Common myeloid progenitor, CD34-positive (primary cell): ENCODE results near the gene EPB41.
A peak's percentile ranks its signal among the peaks of the same experiment; 100 is the strongest.
"Not testable (repeated sequence)": the region's sequence is repeated elsewhere in the genome, so short reads cannot be mapped to it uniquely, and the experiment has no call there.

Experiments
- CTCF ChIA-PET: fragments of 350-600 bp; sonication (Branson Sonifier 250); formaldehyde crosslinking; loops from one replicate; lab custom pipeline; 2021; ENCODE audit warnings: antibody characterized with exemption; lab: Charles Lee
- POLR2A ChIA-PET: fragments of 350-600 bp; sonication (Branson Sonifier 250); formaldehyde crosslinking; loops from one replicate; lab custom pipeline; 2021; ENCODE audit warnings: antibody characterized with exemption; lab: Charles Lee
- DNase-seq, 3 donors: peaks; one replicate each; pipeline versions ENCODE4 v3.0.0 to v3.0.0-alpha.2; 2013
- H3K27ac ChIP-seq, 2 experiments: 1 replicate in 1 of 2; 2 replicates in 1 of 2; pipeline ENCODE4 v1.7.0; 2013; ENCODE audit warnings: inconsistent platforms in 2 of 2, low read length in 2 of 2, mild to moderate bottlenecking in 2 of 2, low read depth in 1 of 2, moderate library complexity in 1 of 2; ENCODE audit not compliant: severe bottlenecking in 2 of 2, insufficient read depth in 1 of 2, poor library complexity in 1 of 2
- H3K27me3 ChIP-seq, 5 experiments: replicated peaks in 2 of 5; 1 replicate in 3 of 5; 2 replicates in 2 of 5; pipeline versions ENCODE4 v1.6.1 to v1.7.0; 2013; ENCODE audit warnings: low read length in 4 of 5, mild to moderate bottlenecking in 2 of 5, moderate library complexity in 2 of 5, inconsistent platforms in 1 of 5; ENCODE audit not compliant: insufficient read depth in 5 of 5, control insufficient read depth in 4 of 5
- H3K36me3 ChIP-seq, 4 experiments: 1 replicate in 2 of 4; 2 replicates in 2 of 4; pipeline versions ENCODE4 v1.6.1 to v1.7.0; 2013; ENCODE audit warnings: low read length in 3 of 4, control low read depth in 1 of 4, mild to moderate bottlenecking in 1 of 4; ENCODE audit not compliant: control insufficient read depth in 4 of 4, insufficient read depth in 4 of 4
- H3K4me1 ChIP-seq, 4 experiments: 1 replicate in 3 of 4; 2 replicates in 1 of 4; pipeline versions ENCODE4 v1.6.1 to v1.7.1; 2013; ENCODE audit warnings: low read length in 3 of 4, mild to moderate bottlenecking in 3 of 4, control low read depth in 1 of 4, inconsistent platforms in 1 of 4, moderate library complexity in 1 of 4; ENCODE audit not compliant: control insufficient read depth in 4 of 4, insufficient read depth in 4 of 4; ENCODE audit errors: control extremely low read depth in 1 of 4
- H3K4me3 ChIP-seq, 7 experiments: 1 replicate in 4 of 7; 2 replicates in 3 of 7; pipeline versions ENCODE4 v1.5.1 to v1.7.0; 2013; ENCODE audit warnings: mild to moderate bottlenecking in 7 of 7, low read length in 6 of 7, moderate library complexity in 6 of 7, inconsistent platforms in 2 of 7, low read depth in 2 of 7, control low read depth in 1 of 7; ENCODE audit not compliant: insufficient read depth in 4 of 7, control insufficient read depth in 1 of 7; ENCODE audit errors: extremely low read depth in 1 of 7
- H3K9me3 ChIP-seq, 5 experiments: 1 replicate in 4 of 5; 2 replicates in 1 of 5; pipeline versions ENCODE4 v1.6.1 to v1.7.1; 2013; ENCODE audit warnings: low read length in 4 of 5, mild to moderate bottlenecking in 2 of 5, inconsistent platforms in 1 of 5, low read depth in 1 of 5, moderate library complexity in 1 of 5; ENCODE audit not compliant: control insufficient read depth in 4 of 5, insufficient read depth in 2 of 5; ENCODE audit errors: control extremely low read depth in 1 of 5
- WGBS: methylation state at CpG from one replicate; pipeline ENCODE4 v1.1.5; 2013; ENCODE audit not compliant: insufficient coverage; 5-methylcytosine and 5-hydroxymethylcytosine counted together

EPB41 gene

DNA sequence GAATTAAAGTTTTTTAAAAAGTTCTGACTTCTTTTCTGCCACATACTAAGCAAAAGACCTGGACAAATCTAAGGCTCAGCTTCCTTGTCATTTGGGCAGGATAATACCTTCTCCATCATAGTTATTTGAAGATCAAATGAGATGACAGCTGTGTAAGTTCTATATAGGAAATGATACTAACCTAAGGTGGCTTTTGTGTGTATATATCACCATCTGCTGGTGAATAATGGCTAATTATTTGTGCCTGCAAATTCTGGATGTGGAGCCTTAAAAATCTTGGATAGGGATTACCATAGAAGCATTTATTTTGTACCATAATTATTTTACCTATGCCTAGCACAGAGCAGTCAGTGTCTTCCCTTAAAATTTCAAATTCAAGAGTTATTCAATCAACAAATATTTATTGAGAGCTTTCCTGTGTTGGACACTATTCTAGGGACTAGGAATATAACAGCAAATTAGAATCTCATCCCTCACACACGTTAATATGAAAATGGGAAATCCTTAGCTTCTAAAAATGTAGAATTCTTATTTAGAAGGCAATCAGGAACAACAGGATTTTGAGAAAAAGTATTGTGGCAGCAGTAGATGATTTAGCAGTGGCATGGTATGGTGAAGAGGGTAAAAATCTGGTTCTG, 119.6 kb downstream of the EPB41 start:
- Histone ChIP-seq H3K4me3 (no peak overlapping the region), H3K9me3 (no peaks in the 10 kb centered on the region), H3K27ac (no peak overlapping the region), H3K4me1 (peaks cover 0 to 12% (median 6%) of the 10 kb centered on the region in 4 experiments), H3K36me3 (peaks cover 3 to 28% (median 15%) of the 10 kb centered on the region in 4 experiments), H3K27me3 (no peaks in the 10 kb centered on the region)
- ChIA-PET POLR2A (interaction anchor here (0.9 to 2.2 kb wide), 2 partner anchors 150 to 152 kb away, joined by 3 to 7 read pairs; no protein-coding TSS in a partner anchor), CTCF (interaction anchor here (0.7 to 10.5 kb wide), 27 partner anchors 9 to 1673 kb away, joined by 3 to 300 read pairs (median 4); partner anchors contain the start of gene EPB41)
- peak; percentile 47 to 67 (median 66) for DNase-seq
- no CpG with 5 or more reads among the region's 1 CpG for WGBS

DNA sequence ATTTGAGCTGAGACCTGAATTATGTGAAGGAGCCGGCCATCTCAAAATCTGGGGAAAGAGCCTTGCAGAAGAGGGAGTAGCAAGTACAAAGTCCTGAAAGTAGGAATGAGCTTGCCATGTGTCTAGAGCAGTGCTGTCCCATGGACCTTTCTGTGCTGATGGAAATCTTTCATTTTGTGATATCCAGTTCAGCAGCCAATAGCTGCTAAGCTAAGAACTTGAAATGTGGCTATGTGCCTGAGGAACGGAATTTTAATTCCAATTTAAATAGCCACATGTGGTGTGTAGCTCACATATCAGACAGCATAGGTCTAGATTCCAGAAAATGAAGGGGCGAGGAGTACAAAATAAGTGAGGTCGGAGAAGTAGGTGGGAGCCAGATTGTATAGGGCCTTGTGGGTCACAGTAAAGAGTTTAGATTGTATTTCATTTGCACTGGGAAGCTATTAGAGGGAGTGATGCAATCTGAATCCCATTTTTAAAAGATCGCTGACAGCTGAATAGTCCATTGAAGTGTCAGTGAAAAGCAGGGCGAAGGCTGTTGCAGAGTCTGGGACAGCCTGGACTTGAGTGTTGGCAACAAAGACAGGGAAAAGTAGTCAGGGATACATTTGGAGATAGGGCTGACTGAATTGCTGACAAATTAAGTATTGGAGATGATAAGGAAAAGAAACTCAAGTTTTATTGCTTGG, 129.1 kb downstream of the EPB41 start:
- CTCF ChIA-PET: interaction anchor here (0.5 to 2.4 kb wide), 6 partner anchors 10 to 166 kb away, joined by 3 to 15 read pairs (median 4); no protein-coding TSS in a partner anchor
- no peak for DNase-seq
- POLR2A ChIA-PET: no interaction called here
- Histone ChIP-seq H3K4me1 (no peaks in the 10 kb centered on the region), H3K4me3 (no peak overlapping the region), H3K9me3 (no peaks in the 10 kb centered on the region), H3K36me3 (peaks cover 2 to 34% (median 15%) of the 10 kb centered on the region in 4 experiments), H3K27ac (no peak overlapping the region), H3K27me3 (no peaks in the 10 kb centered on the region)
- 98% methylated on average over 5 of the region's 6 CpGs for WGBS

DNA sequence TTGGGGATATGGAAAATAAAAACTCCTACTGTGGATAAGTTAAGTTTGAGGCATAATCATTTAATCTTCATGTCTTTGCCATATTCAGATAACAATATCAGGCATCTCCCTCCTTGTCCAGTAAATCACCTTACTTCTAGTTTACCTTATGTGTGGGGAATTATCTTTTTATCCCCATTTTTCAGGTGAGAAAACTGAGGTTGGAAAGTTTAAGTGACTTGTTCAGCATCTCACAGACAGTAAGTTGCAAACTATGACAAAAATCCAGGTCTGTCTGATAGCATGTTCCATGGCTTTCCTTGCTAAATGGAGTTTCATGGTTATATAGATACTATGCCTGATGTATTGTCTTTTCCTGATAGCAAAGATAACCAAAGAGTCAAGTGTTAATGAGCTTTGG, 129.6 kb downstream of the EPB41 start:
- Histone ChIP-seq H3K36me3 (peaks cover 2 to 30% (median 17%) of the 10 kb centered on the region in 4 experiments), H3K9me3 (no peaks in the 10 kb centered on the region), H3K4me1 (no peaks in the 10 kb centered on the region), H3K27ac (no peak overlapping the region), H3K4me3 (no peak overlapping the region), H3K27me3 (no peaks in the 10 kb centered on the region)
- POLR2A ChIA-PET: no interaction called here
- no peak for DNase-seq
- CTCF ChIA-PET: interaction anchor here (1.0 to 1.6 kb wide), 2 partner anchors 162 to 167 kb away, joined by 4 to 5 read pairs; no protein-coding TSS in a partner anchor

DNA sequence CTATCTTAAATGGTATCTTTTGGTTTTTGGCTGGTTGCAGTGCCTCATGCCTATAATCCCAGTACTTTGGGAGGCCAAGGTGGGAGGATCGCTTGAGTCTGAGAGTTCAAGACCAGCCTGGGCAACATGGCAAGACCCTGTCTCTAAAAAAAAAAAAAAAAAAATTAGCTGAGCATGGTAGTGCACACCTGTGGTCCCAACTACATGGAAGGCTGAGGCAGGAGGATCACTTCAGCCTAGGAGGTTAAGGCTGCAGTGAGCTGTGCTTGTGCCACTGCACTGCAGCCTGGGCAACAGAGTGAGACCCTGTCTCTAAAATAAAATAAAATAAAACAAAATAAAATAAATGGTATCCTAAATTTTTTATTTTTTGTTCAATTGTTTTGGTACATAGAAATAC, 131.3 kb downstream of the EPB41 start:
- not testable (repeated sequence) for H3K9me3 ChIP-seq, H3K27ac ChIP-seq, DNase-seq, H3K4me3 ChIP-seq, H3K4me1 ChIP-seq, H3K27me3 ChIP-seq
- 86% methylated on average over 1 of the region's 1 CpG for WGBS
- ChIA-PET POLR2A (interaction anchor here (0.7 kb wide), 2 partner anchors 375 to 397 kb away, joined by 3 read pairs; partner anchors contain the start of gene RNU11), CTCF (interaction anchor here (1.4 kb wide), 1 partner anchor 27 kb away, joined by 4 read pairs; no protein-coding TSS in a partner anchor)
- H3K36me3 ChIP-seq: peaks cover 2 to 25% (median 11%) of the 10 kb centered on the region in 4 experiments

DNA sequence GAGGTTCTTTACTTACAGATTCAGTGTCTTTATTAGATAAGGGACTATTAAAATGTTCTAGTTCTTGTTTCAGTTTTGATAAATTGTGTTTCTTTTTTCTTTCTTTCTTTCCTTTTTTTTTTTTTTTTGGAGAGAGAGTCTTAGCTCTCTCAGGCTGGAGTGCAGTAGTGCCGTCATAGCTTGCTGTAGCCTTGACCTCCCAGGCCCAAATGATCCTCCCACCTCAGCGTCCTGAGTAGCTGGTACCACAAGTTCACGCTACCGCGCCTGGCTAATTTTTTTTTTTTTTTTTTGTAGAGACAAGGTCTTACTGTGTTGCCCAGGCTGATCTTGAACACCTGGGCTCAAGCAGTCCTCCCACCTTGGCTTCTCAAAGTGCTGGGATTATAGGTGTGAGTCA, 132.8 kb downstream of the EPB41 start:
- ChIA-PET POLR2A (interaction anchor here (0.6 kb wide), 1 partner anchor 86 kb away, joined by 3 read pairs; no protein-coding TSS in a partner anchor), CTCF (interaction anchor here (1.0 to 1.4 kb wide), 2 partner anchors 10 to 15 kb away, joined by 3 read pairs; no protein-coding TSS in a partner anchor)
- Histone ChIP-seq H3K4me3 (no peak overlapping the region), H3K27ac (no peak overlapping the region), H3K4me1 (no peaks in the 10 kb centered on the region), H3K9me3 (no peaks in the 10 kb centered on the region), H3K36me3 (peaks cover 2 to 23% (median 6%) of the 10 kb centered on the region in 4 experiments), H3K27me3 (no peaks in the 10 kb centered on the region)
- 100% methylated on average over 2 of the region's 5 CpGs for WGBS
- no peak for DNase-seq

DNA sequence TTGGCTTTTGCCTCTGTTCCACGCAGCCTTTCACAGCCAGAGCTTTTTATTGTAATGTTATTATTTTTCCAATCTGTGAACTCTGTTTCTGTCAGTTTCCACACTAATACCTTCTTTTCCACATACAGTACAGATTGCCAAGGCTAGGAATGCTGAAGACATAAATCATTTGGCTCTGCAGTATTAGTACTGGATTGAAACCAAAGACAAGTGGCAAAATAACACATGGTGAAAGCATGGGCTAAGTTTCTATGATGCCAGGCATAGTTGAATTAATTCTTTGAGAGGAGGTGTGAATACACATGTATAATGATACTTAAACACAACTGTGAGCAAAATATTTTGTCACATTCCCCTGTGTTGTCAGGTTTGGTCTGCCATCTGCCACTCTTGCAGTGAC, 135.8 kb downstream of the EPB41 start:
- Histone ChIP-seq H3K9me3 (no peaks in the 10 kb centered on the region), H3K36me3 (peaks cover 8 to 22% (median 11%) of the 10 kb centered on the region in 4 experiments), H3K27ac (no peak overlapping the region), H3K27me3 (no peaks in the 10 kb centered on the region), H3K4me1 (no peaks in the 10 kb centered on the region), H3K4me3 (no peak overlapping the region)
- ChIA-PET POLR2A (no interaction called here), CTCF (interaction anchor here (1.5 kb wide), 1 partner anchor 152 kb away, joined by 5 read pairs; no protein-coding TSS in a partner anchor)
- no CpG with 5 or more reads among the region's 1 CpG for WGBS
- DNase-seq: no peak
